Uterus (tissue), 4 donors: Measurements from ENCODE around the gene C2orf78. TPM values are rescaled to one million over a fixed set of nuclear protein-coding genes. Genes with fewer than 3 reads are reported as not detected.
"Not testable (repeated sequence)": the region's sequence is repeated elsewhere in the genome, so short reads cannot be mapped to it uniquely, and the experiment has no call there.

ENCODE experiments used
- DNase-seq, 2 donors: peaks; one replicate each; pipeline ENCODE4 v3.0.0-alpha.2; 2019 to 2020
- H3K27ac ChIP-seq, 2 donors: fragments of 200-600 bp; sonication (generic); 1 replicate in 1 of 2; 2 replicates in 1 of 2; pipeline ENCODE4 v1.5.1; 2016 to 2018
- H3K27me3 ChIP-seq, 2 donors: fragments of 200-600 bp; sonication (generic); one replicate each; pipeline ENCODE4 v1.5.1; 2018 to 2019; ENCODE audit warnings: control low read depth in 1 of 2
- H3K36me3 ChIP-seq, 2 donors: fragments of 200-600 bp; sonication (generic); one replicate each; pipeline ENCODE4 v1.5.1; 2019; ENCODE audit warnings: control low read depth in 1 of 2
- H3K4me1 ChIP-seq, 2 donors: fragments of 200-600 bp; sonication (generic); one replicate each; pipeline ENCODE4 v1.5.1; 2018 to 2019; ENCODE audit warnings: control low read depth in 1 of 2
- H3K4me3 ChIP-seq, 2 donors: fragments of 200-600 bp; sonication (generic); 1 replicate in 1 of 2; 2 replicates in 1 of 2; pipeline ENCODE4 v1.5.1; 2018 to 2019; ENCODE audit warnings: mild to moderate bottlenecking in 1 of 2
- H3K9me3 ChIP-seq, 2 donors: fragments of 200-600 bp; sonication (generic); one replicate each; pipeline ENCODE4 v1.5.1; 2019; ENCODE audit warnings: control low read depth in 1 of 2
- CTCF ChIP-seq, 4 experiments: fragments of 200-600 bp in 2 of 4; fragments of 450-650 bp in 2 of 4; sonication (generic) in 2 of 4; IDR thresholded peaks; one replicate each; pipeline ENCODE4 v1.5.1; 2016 to 2019; ENCODE audit warnings: antibody characterized with exemption in 4 of 4, mild to moderate bottlenecking in 2 of 4, moderate library complexity in 1 of 4
- POLR2A ChIP-seq, 2 donors: fragments of 450-650 bp; IDR thresholded peaks; one replicate each; pipeline ENCODE4 v1.6.1; 2016; ENCODE audit warnings: antibody characterized with exemption in 2 of 2, mild to moderate bottlenecking in 1 of 2, moderate library complexity in 1 of 2
- intact Hi-C: fragments of 100-400 bp; cut with DNase I; formaldehyde crosslinking; loops from one replicate; pipeline ENCODE4 v1.15.1; 2023; ENCODE audit warnings: low total_unique reads
- total RNA-seq, 4 donors: library from RNA; depleted of rRNA in 3 of 4; stranded (reverse); fragments of >200 nt in 3 of 4; gene quantifications; one replicate each; pipeline versions ENCODE4 v1.1.0 to v1.2.4, GENCODE V29; 2014 to 2023
- donor health status: DM: yes; HTN: yes; CAD: no.

The C2orf78 gene
- total RNA-seq, 4 donors from 2014 or later = not detected

- intact Hi-C loops = no loop called here
- no peaks in the 10 kb centered on the region for H3K36me3 ChIP-seq
- H3K4me1 ChIP-seq = no peaks in the 10 kb centered on the region
- H3K4me3 ChIP-seq = no peak overlapping the region
- DNase-seq = peak in 1 of 2 donors; percentile 37
- H3K9me3 ChIP-seq = no peaks in the 10 kb centered on the region
- no peaks in the 10 kb centered on the region for H3K27me3 ChIP-seq
- peak overlapping the region in 1 of 2 donors; percentile 51 for H3K27ac ChIP-seq
- no peak for TF ChIP-seq CTCF (IDR thresholded peaks at IDR 0.05)
- no peak for TF ChIP-seq POLR2A (IDR thresholded peaks at IDR 0.05)
These were observed 37.7 kb upstream of the C2orf78 start for GRCh38 chr2:73746015-73746876.

DNA sequence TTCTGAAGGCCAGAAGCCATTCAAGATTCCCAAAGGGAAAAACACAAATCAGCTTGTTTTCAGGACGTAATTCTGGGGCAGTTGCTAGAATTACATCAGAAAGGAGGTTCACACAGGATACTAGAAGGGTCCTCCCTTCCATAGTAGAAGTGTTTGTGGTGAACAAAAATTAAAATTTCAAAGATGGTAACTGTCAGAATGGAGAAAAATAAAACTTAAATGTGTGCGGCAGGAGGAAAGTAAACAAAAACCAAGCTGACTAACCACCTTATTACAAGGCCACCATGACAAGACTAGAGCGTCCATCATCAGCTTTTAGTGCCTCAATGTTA, 37.1 kb upstream of the C2orf78 start:
- H3K4me3 ChIP-seq = no peak overlapping the region
- H3K4me1 ChIP-seq = no peaks in the 10 kb centered on the region
- intact Hi-C loops = no loop called here
- H3K27me3 ChIP-seq = no peaks in the 10 kb centered on the region
- DNase-seq = no peak
- TF ChIP-seq POLR2A (IDR thresholded peaks at IDR 0.05) = no peak
- TF ChIP-seq CTCF (IDR thresholded peaks at IDR 0.05) = no peak
- peak overlapping the region; percentile 34 to 51 for H3K27ac ChIP-seq
- H3K9me3 ChIP-seq = no peaks in the 10 kb centered on the region
- no peaks in the 10 kb centered on the region for H3K36me3 ChIP-seq

DNA sequence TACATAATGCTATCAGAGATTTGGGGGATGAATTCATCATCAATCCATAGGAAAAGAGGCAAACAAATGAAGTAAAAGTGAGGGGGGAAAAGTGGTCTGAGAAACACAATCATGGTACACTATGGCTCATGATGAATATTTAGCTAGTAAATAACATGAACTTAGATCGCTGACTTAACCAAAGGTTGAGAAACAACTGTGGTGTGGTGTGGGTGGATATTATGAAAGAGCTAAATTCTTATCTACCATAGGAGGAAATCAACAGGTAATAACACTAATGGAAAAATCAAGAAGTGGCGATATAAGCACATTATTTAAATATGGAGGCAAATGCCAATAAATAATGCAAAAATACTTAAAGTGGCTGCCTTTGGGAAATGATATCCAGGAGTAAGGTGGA, 34.7 kb upstream of the C2orf78 start:
- no peak for DNase-seq
- TF ChIP-seq CTCF (IDR thresholded peaks at IDR 0.05) (no peak), POLR2A (IDR thresholded peaks at IDR 0.05) (no peak)
- Histone ChIP-seq H3K36me3 (no peaks in the 10 kb centered on the region), H3K4me3 (no peak overlapping the region), H3K27me3 (no peaks in the 10 kb centered on the region), H3K9me3 (no peaks in the 10 kb centered on the region), H3K4me1 (no peaks in the 10 kb centered on the region), H3K27ac (no peak overlapping the region)
- intact Hi-C loops = no loop called here

DNA sequence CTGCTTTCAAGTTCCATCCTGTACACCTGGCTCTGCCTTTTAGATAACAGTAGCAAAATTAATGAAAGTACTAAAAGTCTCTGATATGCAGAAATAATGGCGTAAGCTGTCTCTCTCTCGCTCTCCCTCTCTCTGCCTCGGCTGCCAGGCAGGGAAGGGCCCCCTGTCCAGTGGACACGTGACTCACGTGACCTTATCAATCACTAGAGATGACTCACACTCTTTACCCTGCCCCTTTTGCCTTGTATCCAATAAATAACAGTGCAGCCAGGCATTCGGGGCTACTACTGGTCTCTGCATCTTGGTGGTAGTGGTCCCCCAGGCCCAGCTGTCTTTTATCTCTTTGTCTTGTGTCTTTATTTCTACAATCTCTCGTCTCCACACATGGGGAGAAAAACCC, 29.7 kb upstream of the C2orf78 start:
- DNase-seq, H3K4me1 ChIP-seq, H3K27me3 ChIP-seq, H3K9me3 ChIP-seq, H3K36me3 ChIP-seq, intact Hi-C loops, H3K4me3 ChIP-seq, H3K27ac ChIP-seq: not testable (repeated sequence)

- TF ChIP-seq CTCF (IDR thresholded peaks at IDR 0.05) = no peak
- TF ChIP-seq POLR2A (IDR thresholded peaks at IDR 0.05) = no peak
- intact Hi-C loops = no loop called here
- peak; percentile 30 to 66 for DNase-seq
- no peaks in the 10 kb centered on the region for H3K9me3 ChIP-seq
- no peaks in the 10 kb centered on the region for H3K36me3 ChIP-seq
- H3K4me1 ChIP-seq = peaks cover 0 to 3% of the 10 kb centered on the region in 2 donors
- peak overlapping the region in 1 of 2 donors; percentile 36 for H3K27ac ChIP-seq
- no peaks in the 10 kb centered on the region for H3K27me3 ChIP-seq
- no peak overlapping the region for H3K4me3 ChIP-seq
These were observed 24.7 kb upstream of the C2orf78 start for GRCh38 chr2:73759285-73759764.
